GM21786 (cell line): ENCODE results near the gene ZSCAN20.

Experiments
- ATAC-seq: cut with Tn5 transposase; IDR thresholded peaks from one replicate; pipeline ENCODE4 v1.9.1; 2021; ENCODE audit not compliant: unreplicated experiment

Gene ZSCAN20

GRCh38 chr1:33527934-33528333, 55.5 kb downstream of the ZSCAN20 start:
- no peak for ATAC-seq

GRCh38 chr1:33529957-33530356, 57.5 kb downstream of the ZSCAN20 start:
- ATAC-seq = no peak

- no peak for ATAC-seq
Measured at GRCh38 chr1:33532250-33532649, 59.8 kb downstream of the ZSCAN20 start.

- no peak for ATAC-seq
Measured at GRCh38 chr1:33532936-33533335, 60.5 kb downstream of the ZSCAN20 start.

GRCh38 chr1:33535334-33535733, 62.9 kb downstream of the ZSCAN20 start:
- no peak for ATAC-seq

- no peak for ATAC-seq
Measured at GRCh38 chr1:33537885-33538284, 65.4 kb downstream of the ZSCAN20 start.

GRCh38 chr1:33541966-33542365, 69.5 kb downstream of the ZSCAN20 start:
- ATAC-seq = no peak
